ENCODE measurements around the gene PCDHGA4. TPM values are rescaled to one million over a fixed set of nuclear protein-coding genes. Genes with fewer than 3 reads are reported as not detected.

Gene PCDHGA4
- total and polyA plus RNA-seq, 2 of the 8 experiments (the other 6 are each of a cell fraction or from before 2014, with no cell fraction given), result 1.4 to 1.9 TPM

GRCh38 chr5:141373673-141374317 is 19.0 kb downstream of the PCDHGA4 start, which contains the start of gene PCDHGA6:
Gene PCDHGA6, plus strand, starts transcription at chr5:141373891. Its CDS starts 193 bp downstream, at chr5:141374084.
- FAIRE-seq, result no peak
- no peak within 1 kb of the TSS for H3K56ac ChIP-seq (replicated peaks; ENCODE audit: insufficient read length, low read depth, low read length)
- H3K9me3 ChIP-seq (ENCODE audit: insufficient read depth in 2 of 2, low read depth in 1 of 2, low read length in 1 of 2), result peaks cover 36 to 51% of the 10 kb centered on the region in 2 experiments; a peak in 3 of 4 replicates
- H3K4me1 ChIP-seq (replicated peaks in 1 of 4; ENCODE audit: control insufficient read depth in 3 of 4, insufficient read depth in 4 of 4, low read length in 3 of 4), result no peaks in the 10 kb centered on the region
- H4K8ac ChIP-seq (ENCODE audit: extremely low read depth, insufficient read depth, low read length), result no peak within 1 kb of the TSS
- no peaks in the 10 kb centered on the region for H3K79me1 ChIP-seq (ENCODE audit: low read depth, low read length)
- no peak within 1 kb of the TSS for H4K5ac ChIP-seq (ENCODE audit: insufficient read length, low read depth, low read length)
- no peak within 1 kb of the TSS for H3K4me2 ChIP-seq (ENCODE audit: insufficient read depth in 1 of 2, low read depth in 2 of 2, low read length in 2 of 2)
- no peak within 1 kb of the TSS for H2AFZ ChIP-seq (ENCODE audit: low read length)
- no peaks in the 10 kb centered on the region for H3K27me3 ChIP-seq (replicated peaks in 1 of 4; ENCODE audit: control insufficient read depth in 3 of 4, extremely low read depth in 1 of 4, insufficient read depth in 3 of 4, low read length in 3 of 4)
- ChIA-PET CTCF (ENCODE audit: partially characterized antibody) (interaction anchor here (0.8 to 2.9 kb wide), 14 partner anchors 9 to 184 kb away, joined by 3 to 11 read pairs (median 4); partner anchors contain the start of genes PCDHGA10, PCDHGA5, PCDHGB2 and PCDHGB4), POLR2A (ENCODE audit: partially characterized antibody) (interaction anchor here (1.3 kb wide), 1 partner anchor 17 kb away, joined by 3 read pairs; no protein-coding TSS in a partner anchor)
- H3K4me3 ChIP-seq (ENCODE audit: extremely low read depth in 1 of 4, insufficient read depth in 2 of 4, low read depth in 3 of 4, low read length in 4 of 4), result no peak within 1 kb of the TSS
- H3K23me2 ChIP-seq (ENCODE audit: low read depth, low read length), result no peaks in the 10 kb centered on the region
- H3K18ac ChIP-seq (ENCODE audit: extremely low read depth, low read length), result no peak within 1 kb of the TSS
- H3K14ac ChIP-seq (ENCODE audit: insufficient read length), result no peak within 1 kb of the TSS
- H3K9ac ChIP-seq (replicated peaks in 1 of 4; ENCODE audit: extremely low read depth in 1 of 4, low read depth in 3 of 4, low read length in 3 of 4), result no peak within 1 kb of the TSS
- H2BK15ac ChIP-seq (ENCODE audit: low read length), result no peak within 1 kb of the TSS
- TF ChIP-seq, protein P1, sequence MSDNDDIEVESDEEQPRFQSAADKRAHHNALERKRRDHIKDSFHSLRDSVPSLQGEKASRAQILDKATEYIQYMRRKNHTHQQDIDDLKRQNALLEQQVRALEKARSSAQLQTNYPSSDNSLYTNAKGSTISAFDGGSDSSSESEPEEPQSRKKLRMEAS (IDR thresholded peaks at IDR 0.05), result no peak
- TF ChIP-seq RAD21 (IDR thresholded peaks at IDR 0.05 in 1 of 2, conservative IDR thresholded peaks at IDR 0.05 in 1 of 2; ENCODE audit: low read depth in 2 of 2, low read length in 2 of 2), result 0 out of 4 replicates have a peak, but pooled peaks of 1 of the 2 experiments have one; percentile 9
- no peak within 1 kb of the TSS for H2BK20ac ChIP-seq (ENCODE audit: low read length)
- H3K23ac ChIP-seq (ENCODE audit: insufficient read length), result no peak within 1 kb of the TSS
- H2AK5ac ChIP-seq (ENCODE audit: low read depth, low read length), result no peak within 1 kb of the TSS
- WGBS, 2 experiments (ENCODE audit: extremely low coverage in 1 of 2, insufficient coverage in 1 of 2, insufficient read length in 1 of 2, insufficient replicate concordance in 2 of 2, low coverage in 1 of 2, low lambda C conversion rate in 2 of 2, missing lambda C conversion rate in 1 of 2), result 96% methylated on average over 27 of the region's 27 CpGs; no CpG with 5 or more reads in 1 of the 2 experiments
- peaks cover 0 to 3% (median 0%) of the 10 kb centered on the region in 4 experiments; a peak in 2 of 8 replicates for H3K36me3 ChIP-seq (ENCODE audit: control insufficient read depth in 2 of 4, insufficient read depth in 4 of 4, low read length in 3 of 4)
- H4K91ac ChIP-seq (replicated peaks; ENCODE audit: insufficient read length, low read length), result no peak within 1 kb of the TSS
- H2BK5ac ChIP-seq (ENCODE audit: low read depth, low read length), result no peak within 1 kb of the TSS
- DNase-seq (ENCODE audit: low read depth in 1 of 2, low spot score in 2 of 2), result no peak
- H2BK120ac ChIP-seq (replicated peaks; ENCODE audit: low read depth, low read length), result no peak within 1 kb of the TSS
- H3K79me2 ChIP-seq (ENCODE audit: control insufficient read depth in 1 of 2, insufficient read depth in 2 of 2, low read length in 2 of 2), result no peaks in the 10 kb centered on the region
- H4K20me1 ChIP-seq (replicated peaks in 1 of 2; ENCODE audit: control insufficient read depth in 1 of 2, insufficient read depth in 2 of 2, low read length in 2 of 2), result no peaks in the 10 kb centered on the region
- no peak within 1 kb of the TSS for H3K27ac ChIP-seq (ENCODE audit: low read depth, low read length)
- H2BK12ac ChIP-seq (ENCODE audit: low read depth, low read length), result no peak within 1 kb of the TSS
- H3K4ac ChIP-seq (replicated peaks; ENCODE audit: insufficient read length, low read depth, low read length), result no peak within 1 kb of the TSS

All from H1 (cell line).